HUES48 (cell line): ENCODE data around the gene SNAP23.

ENCODE experiments used
- H3K27ac ChIP-seq: one replicate; pipeline ENCODE4 v1.7.0; 2013; ENCODE audit warnings: low read depth, low read length, inconsistent platforms
- H3K27me3 ChIP-seq: 2 replicates; pipeline ENCODE4 v1.6.1; 2013; ENCODE audit warnings: mild to moderate bottlenecking, low read length; ENCODE audit not compliant: control insufficient read depth, insufficient read depth
- H3K36me3 ChIP-seq: 2 replicates; pipeline ENCODE4 v1.6.1; 2013; ENCODE audit warnings: low read length; ENCODE audit not compliant: control insufficient read depth, insufficient read depth
- H3K4me1 ChIP-seq: 2 replicates; pipeline ENCODE4 v1.6.1; 2013; ENCODE audit warnings: mild to moderate bottlenecking, low read length; ENCODE audit not compliant: control insufficient read depth, insufficient read depth
- H3K4me3 ChIP-seq: 2 replicates; pipeline ENCODE4 v1.5.1; 2013; ENCODE audit warnings: mild to moderate bottlenecking, low read depth, low read length
- H3K9ac ChIP-seq: 2 replicates; pipeline ENCODE4 v1.6.1; 2013; ENCODE audit warnings: mild to moderate bottlenecking, low read depth, low read length, moderate library complexity
- H3K9me3 ChIP-seq: 2 replicates; pipeline ENCODE4 v1.6.1; 2013; ENCODE audit warnings: low read length; ENCODE audit not compliant: control insufficient read depth, insufficient read depth

SNAP23 gene

DNA sequence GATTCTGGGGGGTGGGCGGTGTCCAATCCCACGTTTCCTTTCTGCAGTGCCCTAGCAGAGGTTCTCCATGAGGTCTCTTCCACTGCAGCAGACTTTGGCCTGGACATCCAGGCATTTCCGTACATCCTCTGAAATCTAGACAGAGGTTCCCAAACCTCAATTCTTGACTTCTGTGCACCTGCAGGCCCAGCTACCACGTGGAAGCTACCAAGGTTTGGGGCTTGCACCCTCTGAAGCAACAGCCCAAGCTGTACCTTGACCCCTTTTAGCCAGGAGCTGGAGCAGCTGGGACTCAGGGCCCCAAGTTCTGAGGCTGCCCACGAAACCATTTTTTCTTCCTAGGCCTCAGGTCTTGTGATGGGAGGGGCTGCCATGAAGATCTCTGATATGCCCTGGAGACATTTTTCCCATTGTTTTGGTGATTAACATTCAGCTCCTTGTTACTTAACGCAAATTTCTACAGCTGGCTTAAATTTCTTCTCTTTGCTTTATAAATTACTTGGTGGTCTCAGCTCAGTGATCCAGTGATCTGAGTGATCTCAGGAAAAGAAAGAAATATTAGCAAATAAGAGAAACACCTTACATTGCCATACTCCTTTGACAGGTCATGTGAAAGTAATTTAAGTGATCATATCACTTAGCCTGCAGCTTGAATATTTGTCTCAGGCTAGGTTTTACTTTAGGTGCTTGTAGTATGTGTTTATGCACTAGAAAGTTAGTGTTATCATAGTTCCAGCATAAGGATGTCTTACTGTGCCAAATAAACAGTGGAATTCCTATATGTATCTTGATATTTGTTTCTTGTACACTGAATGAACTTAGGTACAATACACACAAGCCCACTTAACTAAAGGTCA is 3.0 kb downstream of the SNAP23 start:
- Histone ChIP-seq H3K9me3 (no peaks in the 10 kb centered on the region), H3K27me3 (no peaks in the 10 kb centered on the region), H3K4me3 (no peak overlapping the region), H3K36me3 (0 out of 2 replicates have a peak, but pooled peaks cover 4% of the 10 kb centered on the region), H3K4me1 (peaks cover 12% of the 10 kb centered on the region; the same call in 1 of the 2 replicates), H3K27ac (no peak overlapping the region), H3K9ac (no peak overlapping the region)

DNA sequence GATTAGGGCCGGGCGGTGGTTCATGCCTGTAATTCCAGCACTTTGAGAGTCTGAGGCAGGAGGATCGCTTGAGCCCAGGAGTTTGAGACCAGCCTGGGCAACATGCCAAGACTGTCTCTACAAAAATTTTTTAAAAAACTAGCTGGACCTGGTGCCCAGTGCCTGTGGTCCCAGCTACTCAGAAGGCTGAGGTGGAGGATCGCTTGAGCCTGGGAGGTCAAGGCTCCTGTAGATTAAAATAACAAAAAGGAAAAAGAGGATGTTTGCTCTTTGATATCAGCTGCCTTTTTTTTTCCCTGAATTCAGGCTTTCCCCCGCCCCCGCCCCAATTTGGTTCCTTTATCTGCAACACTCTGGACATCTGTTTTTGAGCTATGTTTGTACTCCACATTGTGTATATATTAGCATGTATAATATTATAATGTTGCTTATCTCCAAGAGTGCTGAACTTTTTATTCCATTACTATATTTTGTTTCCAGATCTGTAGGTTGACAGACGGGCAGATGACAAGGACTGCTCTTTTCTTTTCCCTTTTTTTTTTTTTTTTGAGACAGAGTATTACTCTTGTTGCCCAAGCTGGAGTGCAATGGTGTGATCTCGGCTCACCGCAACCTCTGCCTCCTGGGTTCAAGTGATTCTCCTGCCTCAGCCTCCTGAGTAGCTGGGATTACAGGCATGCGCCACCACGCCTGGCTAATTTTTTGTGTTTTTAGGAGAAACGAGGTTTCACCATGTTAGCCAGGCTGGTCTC is 4.6 kb downstream of the SNAP23 start:
- Histone ChIP-seq H3K4me3 (no peak overlapping the region), H3K27me3 (no peaks in the 10 kb centered on the region), H3K36me3 (0 out of 2 replicates have a peak, but pooled peaks cover 4% of the 10 kb centered on the region), H3K27ac (peak overlapping the region; percentile 21), H3K9ac (no peak overlapping the region), H3K4me1 (peaks cover 9% of the 10 kb centered on the region; the same call in 1 of the 2 replicates), H3K9me3 (no peaks in the 10 kb centered on the region)

- Histone ChIP-seq H3K4me3 (no peak overlapping the region), H3K9me3 (no peaks in the 10 kb centered on the region), H3K9ac (no peak overlapping the region), H3K27me3 (no peaks in the 10 kb centered on the region), H3K36me3 (0 out of 2 replicates have a peak, but pooled peaks cover 4% of the 10 kb centered on the region), H3K4me1 (0 out of 2 replicates have a peak, but pooled peaks cover 7% of the 10 kb centered on the region), H3K27ac (no peak overlapping the region)
Observed at GRCh38 chr15:42502477-42502876, 7.0 kb downstream of the SNAP23 start.

DNA sequence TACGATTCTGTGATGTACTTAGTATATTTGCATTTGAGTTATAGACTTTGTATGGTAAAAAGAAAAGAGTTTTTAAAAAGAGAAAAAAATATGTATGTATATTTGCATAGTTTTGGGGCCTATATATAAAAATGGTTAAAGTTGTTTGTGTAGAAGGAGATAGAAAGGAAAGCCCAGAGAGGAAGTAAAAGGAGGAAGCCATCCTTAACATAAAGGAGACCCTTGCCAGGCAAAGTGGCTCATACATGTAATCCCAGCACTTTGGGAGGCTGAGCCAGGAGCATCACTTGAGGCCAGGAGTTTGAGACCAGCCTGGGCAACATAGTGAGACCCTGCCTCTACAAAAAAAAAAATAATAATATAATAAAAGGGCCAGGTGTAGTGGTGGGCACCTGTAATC is 8.4 kb downstream of the SNAP23 start:
- Histone ChIP-seq H3K4me1 (0 out of 2 replicates have a peak, but pooled peaks cover 7% of the 10 kb centered on the region), H3K27ac (no peak overlapping the region), H3K36me3 (0 out of 2 replicates have a peak, but pooled peaks cover 1% of the 10 kb centered on the region), H3K27me3 (no peaks in the 10 kb centered on the region), H3K9me3 (no peaks in the 10 kb centered on the region), H3K4me3 (no peak overlapping the region), H3K9ac (no peak overlapping the region)

DNA sequence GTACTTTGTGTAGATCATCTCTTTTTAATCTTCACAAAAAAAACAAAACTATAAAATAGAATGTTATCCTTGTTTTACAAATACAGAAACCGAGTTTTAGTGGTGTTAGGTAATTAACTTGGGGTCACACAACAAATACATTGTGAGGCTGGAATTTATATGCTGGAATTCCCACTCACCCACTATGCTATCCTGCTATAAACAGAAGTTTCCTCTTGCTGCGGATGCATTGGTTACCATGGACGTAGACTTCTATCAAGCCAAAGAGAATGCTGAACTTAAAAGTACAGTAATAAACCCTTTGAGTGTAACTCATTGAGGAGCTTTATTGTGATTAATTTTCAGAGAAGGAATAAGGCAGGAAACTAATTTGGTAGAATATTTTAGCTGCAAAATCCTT is 9.2 kb downstream of the SNAP23 start:
- Histone ChIP-seq H3K4me3 (no peak overlapping the region), H3K9me3 (no peaks in the 10 kb centered on the region), H3K27ac (no peak overlapping the region), H3K27me3 (no peaks in the 10 kb centered on the region), H3K4me1 (0 out of 2 replicates have a peak, but pooled peaks cover 4% of the 10 kb centered on the region), H3K9ac (no peak overlapping the region), H3K36me3 (no peaks in the 10 kb centered on the region)

GRCh38 chr15:42507514-42507913 is 12.1 kb downstream of the SNAP23 start:
- Histone ChIP-seq H3K27me3 (no peaks in the 10 kb centered on the region), H3K9me3 (no peaks in the 10 kb centered on the region), H3K4me1 (no peaks in the 10 kb centered on the region), H3K4me3 (no peak overlapping the region), H3K36me3 (peaks cover 4% of the 10 kb centered on the region), H3K27ac (no peak overlapping the region), H3K9ac (no peak overlapping the region)

GRCh38 chr15:42508263-42508690 is 12.8 kb downstream of the SNAP23 start:
- Histone ChIP-seq H3K4me1 (no peaks in the 10 kb centered on the region), H3K27ac (no peak overlapping the region), H3K36me3 (peaks cover 12% of the 10 kb centered on the region), H3K9ac (no peak overlapping the region), H3K9me3 (no peaks in the 10 kb centered on the region), H3K27me3 (no peaks in the 10 kb centered on the region), H3K4me3 (no peak overlapping the region)

DNA sequence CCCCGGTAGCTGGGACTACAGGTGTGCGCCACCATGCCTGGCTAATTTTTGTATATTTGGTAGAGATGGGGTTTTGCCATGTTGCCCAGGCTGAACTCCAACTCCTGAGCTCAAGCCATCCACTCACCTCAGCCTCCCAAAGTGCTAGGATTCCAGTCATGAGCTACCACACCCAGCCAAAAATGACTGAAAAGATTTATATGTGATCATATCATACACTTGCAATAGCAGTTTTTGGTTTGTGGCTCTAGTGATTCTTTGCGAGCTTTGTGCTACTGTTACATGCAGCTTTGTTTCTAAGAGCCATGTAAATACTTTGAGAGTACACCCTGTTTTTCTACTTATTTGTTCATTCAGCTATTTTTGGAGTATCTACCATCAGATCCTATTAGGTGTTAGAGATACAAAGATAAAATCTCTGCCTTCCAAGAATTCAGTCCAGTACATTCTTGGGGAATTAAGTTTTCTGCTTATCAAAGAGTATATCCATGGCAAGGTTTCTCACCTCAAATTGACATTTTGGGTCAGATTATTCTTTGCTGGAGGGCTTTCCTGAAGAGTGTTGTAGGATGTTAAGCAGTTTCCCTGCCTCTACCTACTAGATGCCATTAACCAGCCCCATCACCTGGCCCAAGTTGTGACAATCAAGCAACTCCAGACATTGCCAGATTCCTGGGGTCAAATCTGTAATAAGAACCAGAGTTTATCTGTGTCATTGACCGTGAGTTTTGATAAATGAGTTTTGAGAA is 15.0 kb downstream of the SNAP23 start:
- H3K9me3 ChIP-seq = no peaks in the 10 kb centered on the region
- H3K36me3 ChIP-seq = peaks cover 28% of the 10 kb centered on the region
- no peaks in the 10 kb centered on the region for H3K4me1 ChIP-seq
- H3K9ac ChIP-seq = no peak overlapping the region
- H3K4me3 ChIP-seq = no peak overlapping the region
- H3K27me3 ChIP-seq = no peaks in the 10 kb centered on the region
- no peak overlapping the region for H3K27ac ChIP-seq

DNA sequence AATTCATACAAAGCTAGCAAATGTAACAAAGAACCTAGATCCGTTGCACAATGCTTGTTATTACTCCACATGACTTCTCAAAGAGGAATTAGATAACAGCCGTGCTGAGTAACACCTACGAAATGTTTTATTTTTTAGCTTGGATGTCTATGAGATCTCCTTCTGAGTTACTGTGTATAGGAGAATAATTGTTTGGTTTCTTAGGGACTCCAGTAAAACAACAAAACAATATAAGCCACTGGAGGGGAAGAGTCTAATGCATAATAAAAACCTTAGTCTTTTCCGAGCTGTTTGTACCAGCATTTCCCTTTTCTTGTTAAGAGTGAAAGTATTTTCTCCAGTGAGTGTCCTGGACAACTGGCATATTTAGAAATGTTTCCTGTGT is 15.6 kb downstream of the SNAP23 start:
- no peak overlapping the region for H3K9ac ChIP-seq
- no peaks in the 10 kb centered on the region for H3K4me1 ChIP-seq
- H3K9me3 ChIP-seq = no peaks in the 10 kb centered on the region
- no peaks in the 10 kb centered on the region for H3K27me3 ChIP-seq
- no peak overlapping the region for H3K4me3 ChIP-seq
- no peak overlapping the region for H3K27ac ChIP-seq
- H3K36me3 ChIP-seq = peaks cover 34% of the 10 kb centered on the region

DNA sequence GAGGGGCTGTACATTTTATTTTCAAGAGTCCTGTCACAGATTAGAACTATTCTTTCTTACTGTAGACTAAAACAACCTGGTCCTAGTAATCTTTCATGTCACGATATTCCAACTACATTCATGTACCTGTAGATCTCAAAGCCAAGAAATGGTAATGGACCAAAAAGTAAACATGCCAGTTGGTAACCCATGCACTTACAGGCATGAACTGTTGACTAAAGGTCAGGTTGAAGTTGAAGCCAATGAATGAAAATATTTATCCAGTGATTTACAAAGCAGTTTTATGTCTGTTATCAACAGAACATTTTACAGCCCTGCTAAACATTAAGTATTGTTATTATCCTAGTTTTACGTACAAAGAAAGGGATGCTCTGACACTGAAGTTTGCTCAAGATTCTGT is 27.9 kb downstream of the SNAP23 start:
- H3K27me3 ChIP-seq = no peaks in the 10 kb centered on the region
- H3K27ac ChIP-seq = no peak overlapping the region
- H3K4me3 ChIP-seq = no peak overlapping the region
- H3K9me3 ChIP-seq = no peaks in the 10 kb centered on the region
- H3K4me1 ChIP-seq = no peaks in the 10 kb centered on the region
- no peak overlapping the region for H3K9ac ChIP-seq
- peaks cover 41% of the 10 kb centered on the region for H3K36me3 ChIP-seq
